Osteoblast (primary cell): Measurements from ENCODE around the gene PHF2. TPM values are rescaled to one million over a fixed set of nuclear protein-coding genes. Genes with fewer than 3 reads are reported as not detected.

Experiments
- DNase-seq: peaks from one replicate; pipeline ENCODE4 v3.0.0; 2011; ENCODE audit warnings: low spot score, mixed read lengths; ENCODE audit not compliant: insufficient read length; ENCODE audit errors: missing footprints
- H2AFZ ChIP-seq: 2 replicates; pipeline ENCODE4 v1.6.0; 2011; ENCODE audit warnings: mild to moderate bottlenecking, low read length
- H3K27ac ChIP-seq: 2 replicates; pipeline ENCODE4 v1.5.1; 2011; ENCODE audit warnings: mild to moderate bottlenecking, low read depth, low read length, moderate library complexity
- H3K27me3 ChIP-seq: 2 replicates; pipeline ENCODE4 v1.6.0; 2012; ENCODE audit warnings: mild to moderate bottlenecking, control low read depth, inconsistent platforms, low read length, moderate library complexity; ENCODE audit not compliant: insufficient read depth
- H3K36me3 ChIP-seq: 2 replicates; pipeline ENCODE4 v1.5.1; 2011; ENCODE audit warnings: mild to moderate bottlenecking, low read length, control low read depth, moderate library complexity; ENCODE audit not compliant: insufficient read depth
- H3K4me1 ChIP-seq: 2 replicates; pipeline ENCODE4 v1.5.1; 2011; ENCODE audit warnings: mild to moderate bottlenecking, low read length, control low read depth, moderate library complexity; ENCODE audit not compliant: insufficient read depth
- H3K4me2 ChIP-seq: 2 replicates; pipeline ENCODE4 v1.6.0; 2011; ENCODE audit warnings: mild to moderate bottlenecking, low read length; ENCODE audit not compliant: insufficient read depth
- H3K4me3 ChIP-seq: fragments of 200-600 bp; sonication (generic); 3 replicates; pipeline ENCODE4 v1.5.1; 2012; ENCODE audit warnings: mild to moderate bottlenecking, low read length, inconsistent platforms; ENCODE audit not compliant: insufficient read depth
- H3K79me2 ChIP-seq: 2 replicates; pipeline ENCODE4 v1.6.0; 2012; ENCODE audit warnings: mild to moderate bottlenecking, low read length, control low read depth, inconsistent platforms; ENCODE audit not compliant: insufficient read depth
- H3K9me3 ChIP-seq: 2 replicates; pipeline ENCODE4 v1.5.1; 2011; ENCODE audit warnings: low read depth, low read length, control low read depth
- H4K20me1 ChIP-seq: 2 replicates; pipeline ENCODE4 v1.6.0; 2012; ENCODE audit warnings: mild to moderate bottlenecking, low read length, control low read depth; ENCODE audit not compliant: insufficient read depth
- CTCF ChIP-seq: IDR thresholded peaks from 2 replicates; pipeline ENCODE4 v1.5.1; 2011; ENCODE audit warnings: mild to moderate bottlenecking, low read depth, low read length, moderate library complexity; ENCODE audit errors: extremely low read depth
- total RNA-seq: library from RNA; depleted of rRNA; stranded (reverse); fragments of >200 nt; gene quantifications from 2 replicates; pipeline ENCODE4 v1.2.3, GENCODE V29; 2012

Gene PHF2
- total RNA-seq, 1 donor, result 14.8 TPM

GRCh38 chr9:93596399-93596798 lies 20.0 kb downstream of the PHF2 start:
- TF ChIP-seq CTCF, result no peak
- H3K4me2 ChIP-seq, result no peak overlapping the region
- H3K4me3 ChIP-seq, result no peak overlapping the region
- no peaks in the 10 kb centered on the region for H3K9me3 ChIP-seq
- DNase-seq, result no peak
- H3K27ac ChIP-seq, result no peak overlapping the region
- no peak overlapping the region for H2AFZ ChIP-seq
- peaks cover 75% of the 10 kb centered on the region for H4K20me1 ChIP-seq
- no peaks in the 10 kb centered on the region for H3K36me3 ChIP-seq
- H3K79me2 ChIP-seq, result peaks cover 88% of the 10 kb centered on the region
- no peaks in the 10 kb centered on the region for H3K4me1 ChIP-seq
- H3K27me3 ChIP-seq, result no peaks in the 10 kb centered on the region

- Histone ChIP-seq H3K4me1 (no peaks in the 10 kb centered on the region), H4K20me1 (peaks cover 72% of the 10 kb centered on the region)
These were observed 20.8 kb downstream of the PHF2 start for GRCh38 chr9:93597142-93597706.

GRCh38 chr9:93597871-93598646 lies 21.7 kb downstream of the PHF2 start:
- H2AFZ ChIP-seq, result no peak overlapping the region
- H3K27ac ChIP-seq, result no peak overlapping the region
- TF ChIP-seq CTCF, result no peak

More at GRCh38 chr9:93597142-93597706, 20.8 kb downstream of the PHF2 start:
- Histone ChIP-seq H3K4me2 (no peak overlapping the region), H3K79me2 (peaks cover 86% of the 10 kb centered on the region), H3K27ac (no peak overlapping the region), H3K4me3 (no peak overlapping the region), H2AFZ (no peak overlapping the region), H3K36me3 (no peaks in the 10 kb centered on the region), H3K9me3 (no peaks in the 10 kb centered on the region), H3K27me3 (no peaks in the 10 kb centered on the region)
- no peak for DNase-seq
- TF ChIP-seq CTCF, result no peak

GRCh38 chr9:93598647-93599241 lies 22.4 kb downstream of the PHF2 start:
- peaks cover 74% of the 10 kb centered on the region for H4K20me1 ChIP-seq
- no peak overlapping the region for H3K4me3 ChIP-seq
- H3K9me3 ChIP-seq, result no peaks in the 10 kb centered on the region
- H3K4me1 ChIP-seq, result no peaks in the 10 kb centered on the region
- H2AFZ ChIP-seq, result no peak overlapping the region
- no peaks in the 10 kb centered on the region for H3K36me3 ChIP-seq
- no peak overlapping the region for H3K27ac ChIP-seq
- H3K79me2 ChIP-seq, result peaks cover 87% of the 10 kb centered on the region
- H3K27me3 ChIP-seq, result no peaks in the 10 kb centered on the region
- DNase-seq, result no peak
- no peak overlapping the region for H3K4me2 ChIP-seq
- TF ChIP-seq CTCF, result no peak

More at GRCh38 chr9:93597871-93598646, 21.7 kb downstream of the PHF2 start:
- H4K20me1 ChIP-seq, result peaks cover 70% of the 10 kb centered on the region
- H3K4me2 ChIP-seq, result no peak overlapping the region
- H3K4me1 ChIP-seq, result no peaks in the 10 kb centered on the region
- H3K27me3 ChIP-seq, result no peaks in the 10 kb centered on the region
- H3K79me2 ChIP-seq, result peaks cover 86% of the 10 kb centered on the region
- no peak overlapping the region for H3K4me3 ChIP-seq
- no peaks in the 10 kb centered on the region for H3K9me3 ChIP-seq
- H3K36me3 ChIP-seq, result no peaks in the 10 kb centered on the region
- no peak for DNase-seq
